RWPE1 (cell line): Measurements from ENCODE around the gene TST.

ENCODE experiments used
- CTCF ChIA-PET: fragments of 350-600 bp; sonication (Branson Sonifier 250); formaldehyde crosslinking; extraction: SDS; loops from one replicate; lab custom pipeline; 2021; lab: Yijun Ruan, JAX
- POLR2A ChIA-PET: fragments of 400-600 bp; formaldehyde crosslinking; extraction: SDS; loops from one replicate; lab custom pipeline; 2020; ENCODE audit warnings: antibody characterized with exemption; ENCODE audit not compliant: low non-redundant PET; lab: Yijun Ruan, JAX
- DNase-seq: peaks from one replicate; pipeline ENCODE4 v3.0.0; 2012; ENCODE audit warnings: low spot score
- H3K27ac ChIP-seq: fragments of 450-650 bp; 2 replicates; pipeline ENCODE4 v1.5.1; 2017
- CTCF ChIP-seq: fragments of 450-650 bp; conservative IDR thresholded peaks from 2 replicates; pipeline ENCODE4 v1.5.1; 2017; ENCODE audit warnings: low read depth, mild to moderate bottlenecking

The TST gene

GRCh38 chr22:37049224-37049623 is 30.0 kb upstream of the TST start:
- DNase-seq, result no peak
- ChIA-PET CTCF (no interaction called here), POLR2A (no interaction called here)
- no peak overlapping the region for H3K27ac ChIP-seq
- TF ChIP-seq CTCF, result no peak

- no peak for DNase-seq
- no peak overlapping the region for H3K27ac ChIP-seq
- POLR2A ChIA-PET, result no interaction called here
- CTCF ChIA-PET, result no interaction called here
- TF ChIP-seq CTCF, result no peak
Measured at GRCh38 chr22:37048133-37048532, 28.9 kb upstream of the TST start.

DNA sequence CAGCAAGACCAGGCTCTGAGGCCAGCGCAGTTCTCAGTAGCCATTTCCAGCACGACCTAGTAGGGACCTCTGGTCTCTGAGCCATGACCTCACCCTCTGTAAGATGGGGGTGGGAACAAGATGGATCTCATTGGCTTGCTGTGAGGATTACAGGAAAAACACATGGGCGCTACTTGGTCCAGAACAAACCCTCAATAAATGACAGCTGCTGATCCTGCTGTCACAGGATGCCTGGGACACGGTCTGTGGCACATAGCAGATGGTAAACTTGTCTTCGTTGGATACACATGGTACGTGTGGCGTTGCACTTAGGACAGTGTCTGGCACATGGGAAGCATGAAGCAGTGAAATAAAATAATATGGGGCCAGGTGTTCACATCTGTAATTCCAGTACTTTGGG is 27.8 kb upstream of the TST start:
- POLR2A ChIA-PET, result no interaction called here
- no peak for TF ChIP-seq CTCF
- no peak for DNase-seq
- CTCF ChIA-PET, result no interaction called here
- 0 out of 2 replicates have a peak overlapping the region, but pooled peaks have one; percentile 2 for H3K27ac ChIP-seq

- no peak for TF ChIP-seq CTCF
- 0 out of 2 replicates have a peak overlapping the region, but pooled peaks have one; percentile 2 for H3K27ac ChIP-seq
- no peak for DNase-seq
- ChIA-PET POLR2A (no interaction called here), CTCF (no interaction called here)
Measured at GRCh38 chr22:37046589-37046988, 27.3 kb upstream of the TST start.

- no peak overlapping the region for H3K27ac ChIP-seq
- ChIA-PET CTCF (no interaction called here), POLR2A (no interaction called here)
- DNase-seq, result no peak
- no peak; the same call in 1 of the 2 replicates for TF ChIP-seq CTCF
Measured at GRCh38 chr22:37045958-37046357, 26.7 kb upstream of the TST start.

GRCh38 chr22:37044634-37045625 is 25.7 kb upstream of the TST start:
- CTCF ChIA-PET, result interaction anchor here (0.5 to 0.8 kb wide), 2 partner anchors 28 to 1252 kb away, joined by 3 to 6 read pairs; no protein-coding TSS in a partner anchor
- no peak for DNase-seq

More at GRCh38 chr22:37044634-37045625, 25.7 kb upstream of the TST start:
- no peak for TF ChIP-seq CTCF
- no peak overlapping the region for H3K27ac ChIP-seq
- POLR2A ChIA-PET, result no interaction called here
